Mammary epithelial cell (primary cell): ENCODE data around the gene REPIN1.

Experiments used
- EZH2 ChIP-seq: IDR thresholded peaks from 2 replicates; pipeline ENCODE4 v1.6.1; 2012; ENCODE audit warnings: low read length, inconsistent platforms, borderline replicate concordance
- TF ChIP-seq, protein P1 (sequence below), 2 donors: IDR thresholded peaks in 1 of 2; conservative IDR thresholded peaks in 1 of 2; 2 replicates each; pipeline ENCODE4 v1.5.1; 2011 to 2012; ENCODE audit warnings: inconsistent platforms in 2 of 2, low read length in 2 of 2, mild to moderate bottlenecking in 2 of 2, control low read depth in 1 of 2, low read depth in 1 of 2; ENCODE audit not compliant: insufficient read depth in 1 of 2; ENCODE audit errors: extremely low read depth in 1 of 2

DNA sequence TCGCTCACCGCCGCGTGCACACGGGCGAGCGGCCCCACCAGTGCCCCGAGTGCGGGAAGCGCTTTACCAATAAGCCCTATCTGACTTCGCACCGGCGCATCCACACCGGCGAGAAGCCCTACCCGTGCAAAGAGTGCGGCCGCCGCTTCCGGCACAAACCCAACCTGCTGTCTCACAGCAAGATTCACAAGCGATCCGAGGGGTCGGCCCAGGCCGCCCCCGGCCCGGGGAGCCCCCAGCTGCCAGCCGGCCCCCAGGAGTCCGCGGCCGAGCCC is 3.3 kb downstream of the REPIN1 start:
- TF ChIP-seq, protein P1, sequence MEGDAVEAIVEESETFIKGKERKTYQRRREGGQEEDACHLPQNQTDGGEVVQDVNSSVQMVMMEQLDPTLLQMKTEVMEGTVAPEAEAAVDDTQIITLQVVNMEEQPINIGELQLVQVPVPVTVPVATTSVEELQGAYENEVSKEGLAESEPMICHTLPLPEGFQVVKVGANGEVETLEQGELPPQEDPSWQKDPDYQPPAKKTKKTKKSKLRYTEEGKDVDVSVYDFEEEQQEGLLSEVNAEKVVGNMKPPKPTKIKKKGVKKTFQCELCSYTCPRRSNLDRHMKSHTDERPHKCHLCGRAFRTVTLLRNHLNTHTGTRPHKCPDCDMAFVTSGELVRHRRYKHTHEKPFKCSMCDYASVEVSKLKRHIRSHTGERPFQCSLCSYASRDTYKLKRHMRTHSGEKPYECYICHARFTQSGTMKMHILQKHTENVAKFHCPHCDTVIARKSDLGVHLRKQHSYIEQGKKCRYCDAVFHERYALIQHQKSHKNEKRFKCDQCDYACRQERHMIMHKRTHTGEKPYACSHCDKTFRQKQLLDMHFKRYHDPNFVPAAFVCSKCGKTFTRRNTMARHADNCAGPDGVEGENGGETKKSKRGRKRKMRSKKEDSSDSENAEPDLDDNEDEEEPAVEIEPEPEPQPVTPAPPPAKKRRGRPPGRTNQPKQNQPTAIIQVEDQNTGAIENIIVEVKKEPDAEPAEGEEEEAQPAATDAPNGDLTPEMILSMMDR (conservative IDR thresholded peaks at IDR 0.05 in 1 of 2, IDR thresholded peaks at IDR 0.05 in 1 of 2; ENCODE audit: extremely low read depth in 1 of 2, insufficient read depth in 1 of 2, low read depth in 1 of 2, low read length in 2 of 2): no peak
- no peak for TF ChIP-seq EZH2
